HG02798 (cell line): ENCODE data around the gene CAVIN3.
"Not testable (repeated sequence)": the region's sequence is repeated elsewhere in the genome, so short reads cannot be mapped to it uniquely, and the experiment has no call there.

ENCODE experiments used
- ATAC-seq: cut with Tn5 transposase; IDR thresholded peaks from one replicate; pipeline ENCODE4 v1.9.1; 2021; ENCODE audit warnings: mild to moderate bottlenecking; ENCODE audit not compliant: unreplicated experiment, poor library complexity

CAVIN3 gene

DNA sequence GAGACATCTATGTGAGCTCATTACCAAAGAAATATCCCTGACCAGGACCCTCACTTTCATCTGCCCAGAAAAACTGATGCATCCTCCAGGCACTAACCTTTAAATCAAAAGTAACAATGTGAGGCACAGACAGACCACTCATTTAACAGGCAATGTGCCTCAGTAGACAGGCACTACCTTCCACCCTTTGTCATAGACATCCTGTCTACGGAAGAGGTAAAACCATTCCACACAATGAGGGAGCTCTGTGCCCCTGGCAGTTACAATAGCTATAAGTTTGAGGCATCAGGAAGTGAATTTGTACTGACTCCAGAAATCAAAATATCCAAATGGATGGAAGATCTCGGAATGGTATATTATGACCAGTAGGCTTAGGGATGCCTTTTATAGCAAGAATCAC lies 6.7 kb upstream of the CAVIN3 start:
- ATAC-seq, result no peak

DNA sequence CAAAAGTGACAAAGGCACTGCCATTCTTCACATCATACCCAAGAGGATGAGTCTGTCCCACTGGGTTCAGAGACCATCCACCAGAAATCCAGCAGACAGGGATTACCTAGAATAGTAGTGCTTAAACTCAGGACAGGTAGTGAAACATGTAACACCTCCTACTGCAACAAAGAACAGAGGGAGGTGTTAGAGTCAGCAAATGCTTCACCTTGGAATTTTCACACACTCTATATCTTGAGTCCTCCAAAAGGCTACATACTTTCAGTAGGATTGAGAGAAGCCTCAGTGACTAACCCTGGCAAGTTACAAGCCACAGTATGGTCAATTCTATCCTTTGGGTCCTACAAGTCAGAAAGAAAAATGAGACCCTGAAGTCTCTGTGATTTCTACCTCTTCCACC lies 6.0 kb upstream of the CAVIN3 start:
- no peak for ATAC-seq

GRCh38 chr11:6323291-6323905 lies 3.1 kb upstream of the CAVIN3 start:
- ATAC-seq, result no peak

- no peak for ATAC-seq
Observed at GRCh38 chr11:6321961-6322362, 1.7 kb upstream of the CAVIN3 start.

GRCh38 chr11:6321356-6321755 lies 1.1 kb upstream of the CAVIN3 start:
- no peak for ATAC-seq

GRCh38 chr11:6319704-6320410 lies 444 bp downstream of the CAVIN3 start:
- ATAC-seq, result peak; percentile 50

GRCh38 chr11:6319001-6319703 lies 1.1 kb downstream of the CAVIN3 start:
- no peak for ATAC-seq

GRCh38 chr11:6318204-6318603 lies 2.1 kb downstream of the CAVIN3 start:
- no peak for ATAC-seq

DNA sequence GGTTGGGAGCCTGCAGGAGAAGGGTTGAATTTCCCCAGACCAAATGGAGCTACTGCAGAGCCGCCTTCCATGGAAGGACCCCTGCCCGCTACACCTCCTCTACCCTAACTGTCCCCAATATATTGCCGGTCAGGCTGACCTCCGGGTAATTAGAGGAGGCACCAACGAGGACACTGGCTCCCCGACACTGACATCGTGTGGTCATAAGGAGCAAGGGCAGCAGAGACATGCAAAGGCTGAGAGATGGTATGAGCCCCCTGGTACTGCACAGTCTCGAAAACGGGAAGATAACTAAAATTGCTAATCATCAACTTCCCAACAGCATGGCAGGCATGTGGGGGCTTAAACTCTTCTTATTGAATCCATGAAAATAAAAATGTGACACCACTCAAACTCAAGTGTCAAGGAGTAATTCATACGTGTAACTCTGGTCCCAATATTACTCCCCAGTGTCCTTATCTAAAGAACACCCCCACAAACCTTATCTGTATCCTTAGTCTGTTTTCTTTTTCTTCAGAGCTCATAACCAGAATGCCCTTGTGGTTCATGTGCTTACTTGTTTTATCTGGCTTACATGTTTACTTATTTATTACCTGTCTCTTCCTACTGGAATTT lies 4.4 kb downstream of the CAVIN3 start:
- ATAC-seq, result peak; percentile 64

DNA sequence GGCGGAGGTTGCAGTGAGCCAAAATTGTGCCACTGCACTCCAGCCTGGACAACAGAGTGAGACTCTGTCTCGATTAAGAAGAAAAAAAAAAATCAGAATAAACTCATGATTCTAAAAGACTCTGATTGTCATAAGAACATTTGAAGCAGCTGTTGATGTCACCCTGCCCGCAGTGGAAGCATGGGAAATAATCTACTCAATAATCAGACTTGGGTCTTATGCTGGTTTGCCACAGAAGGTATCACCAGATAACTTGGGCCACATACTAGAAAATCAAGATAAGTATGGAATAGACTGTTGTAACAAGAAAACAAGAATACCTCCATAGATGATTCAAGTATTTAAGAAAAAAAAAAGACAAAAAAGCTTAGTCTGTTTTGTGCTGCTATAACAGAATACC lies 8.2 kb downstream of the CAVIN3 start:
- ATAC-seq, result no peak

DNA sequence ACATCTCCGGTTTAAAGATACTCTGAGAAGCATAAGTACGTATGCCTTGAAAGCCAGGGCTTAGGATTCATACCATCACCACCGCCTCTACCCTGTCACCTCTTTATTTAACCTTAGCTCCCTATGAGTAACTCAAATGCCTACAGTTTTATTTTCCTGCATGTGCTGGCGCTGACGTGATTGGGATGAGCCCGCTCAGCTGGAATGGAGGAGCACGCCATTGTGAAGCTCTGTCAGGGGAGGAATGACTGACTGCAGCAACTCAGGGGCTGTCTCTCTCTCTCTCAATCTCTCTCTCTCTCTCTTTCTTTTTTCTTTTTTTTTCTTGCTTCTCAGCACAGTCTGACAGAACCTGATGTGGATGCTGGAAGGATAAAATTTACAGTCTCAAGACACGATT lies 12.4 kb downstream of the CAVIN3 start:
- no peak for ATAC-seq

- no peak for ATAC-seq
Observed at GRCh38 chr11:6305297-6305696, 15.0 kb downstream of the CAVIN3 start.

DNA sequence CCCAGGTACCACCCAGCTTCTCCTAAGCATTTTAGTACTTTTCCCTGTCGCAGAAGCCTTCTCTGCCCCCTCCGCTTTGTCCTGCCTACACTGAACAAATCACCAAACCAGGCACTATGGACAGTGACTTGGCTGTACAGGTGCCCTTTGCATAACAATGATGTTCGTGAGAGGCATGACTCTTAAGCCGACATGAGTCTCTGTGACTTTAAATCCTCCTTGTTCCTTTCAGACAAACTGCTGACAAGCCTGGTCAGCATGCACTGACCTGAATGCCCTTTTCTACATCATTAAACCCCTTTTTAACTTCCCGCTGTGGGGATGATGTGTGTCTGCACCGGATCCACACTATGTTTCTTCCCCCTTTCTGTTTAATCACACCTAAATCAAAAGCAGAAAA lies 16.6 kb downstream of the CAVIN3 start:
- ATAC-seq, result no peak

- no peak for ATAC-seq
Observed at GRCh38 chr11:6301096-6301495, 19.2 kb downstream of the CAVIN3 start.

GRCh38 chr11:6300325-6300724 lies 20.0 kb downstream of the CAVIN3 start:
- no peak for ATAC-seq

- ATAC-seq, result peak; percentile 79
Observed at GRCh38 chr11:6298605-6299004, 21.7 kb downstream of the CAVIN3 start.

DNA sequence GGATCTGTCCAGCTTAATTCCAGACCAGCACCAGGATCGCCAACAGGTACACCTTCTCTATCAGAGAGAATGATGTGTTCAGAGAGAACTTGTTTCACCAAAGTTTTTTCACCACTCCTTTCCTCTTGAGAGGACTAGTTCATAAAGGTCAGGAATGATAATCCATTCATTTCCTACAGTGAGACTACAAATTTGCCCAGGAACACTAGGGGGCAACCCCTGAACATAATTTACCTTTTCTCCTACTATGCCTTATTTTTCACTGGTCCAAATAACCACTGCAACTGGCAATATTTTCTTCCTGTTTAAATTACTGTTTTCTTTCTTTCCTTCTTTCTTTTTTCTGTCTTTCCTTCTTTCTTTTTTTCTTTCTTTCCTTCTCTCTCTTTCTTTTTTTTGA lies 22.5 kb downstream of the CAVIN3 start:
- ATAC-seq, result no peak

- no peak for ATAC-seq
Observed at GRCh38 chr11:6285019-6285418, 35.3 kb downstream of the CAVIN3 start.

DNA sequence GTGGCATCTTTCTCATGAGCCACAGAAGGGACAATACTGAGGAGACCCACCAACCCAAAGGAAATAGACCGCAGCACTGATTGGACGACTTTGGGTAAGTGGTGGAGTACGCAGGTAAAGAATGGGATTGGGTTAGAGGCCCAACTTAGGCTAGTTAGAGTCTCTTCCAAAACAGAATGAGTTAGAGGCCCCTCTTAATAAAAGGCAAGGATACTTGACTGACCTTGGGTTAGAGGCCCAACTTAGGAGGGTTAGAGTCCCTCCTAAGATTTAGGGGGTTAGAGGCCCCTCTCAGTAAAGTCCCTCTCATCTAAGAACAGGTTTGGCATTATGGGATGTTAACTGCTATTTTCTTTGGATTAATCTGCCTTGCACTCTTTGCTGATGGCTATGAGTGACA lies 36.1 kb downstream of the CAVIN3 start:
- no peak for ATAC-seq

DNA sequence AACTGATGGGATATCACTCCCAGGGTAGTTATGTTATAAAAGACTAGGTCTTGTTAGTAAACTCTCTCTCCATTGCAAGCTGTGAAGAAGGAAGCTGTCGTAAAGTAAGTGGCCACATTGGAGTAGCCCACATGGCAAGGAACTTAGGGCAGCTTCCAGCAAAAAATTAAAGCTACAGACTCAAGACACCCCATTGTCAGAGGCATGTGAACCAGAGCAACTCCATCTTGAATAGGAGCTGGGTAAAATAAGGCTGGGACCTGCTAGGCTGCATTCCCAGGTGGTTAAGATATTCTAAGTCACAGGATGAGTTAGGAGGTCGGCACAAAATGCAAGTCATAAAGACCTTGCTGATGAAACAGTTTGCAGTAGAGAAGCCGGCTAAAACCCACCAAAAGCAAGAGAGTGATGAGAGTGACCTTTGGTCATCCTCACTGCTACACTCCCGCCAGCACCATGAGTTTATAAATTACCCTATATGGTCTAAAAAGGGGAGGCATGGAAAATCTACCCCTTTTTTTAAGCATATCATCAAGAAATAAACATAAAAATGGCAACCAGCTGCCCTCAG lies 36.8 kb downstream of the CAVIN3 start:
- no peak for ATAC-seq

- ATAC-seq, result not testable (repeated sequence)
Observed at GRCh38 chr11:6280809-6281208, 39.5 kb downstream of the CAVIN3 start.
